ENCODE data around the gene ICA1.

ICA1 gene

GRCh38 chr7:8159595-8159994 is 102.4 kb downstream of the ICA1 start:
- H3K36me3 ChIP-seq (ENCODE audit: insufficient read depth, low read length), result no peaks in the 10 kb centered on the region
- H4K20me1 ChIP-seq (ENCODE audit: insufficient read depth, low read length, poor library complexity, severe bottlenecking), result no peaks in the 10 kb centered on the region
- H3F3A ChIP-seq (ENCODE audit: low read depth), result no peaks in the 10 kb centered on the region
- H2AFZ ChIP-seq (ENCODE audit: low read length), result no peak overlapping the region
- H3K27me3 ChIP-seq (ENCODE audit: insufficient read depth, low read length, poor library complexity, severe bottlenecking), result no peaks in the 10 kb centered on the region
- H3K9me2 ChIP-seq (replicated peaks; ENCODE audit: low read depth, low read length), result no peaks in the 10 kb centered on the region
- H3K79me2 ChIP-seq (ENCODE audit: insufficient read depth, low read length), result no peaks in the 10 kb centered on the region
- no peaks in the 10 kb centered on the region for H3K9me3 ChIP-seq (ENCODE audit: insufficient read depth, low read depth, low read length)
- no peak overlapping the region for H3K4me3 ChIP-seq (ENCODE audit: low read length, poor library complexity, severe bottlenecking)
- no peak overlapping the region for H3K9ac ChIP-seq (ENCODE audit: low read depth, low read length, poor library complexity, severe bottlenecking)
- TF ChIP-seq EZH2phosphoT487 (IDR thresholded peaks at IDR 0.05; ENCODE audit: borderline replicate concordance), result no peak
- no peak for TF ChIP-seq CTCF (conservative IDR thresholded peaks at IDR 0.05; ENCODE audit: low read length)
- H3K4me1 ChIP-seq (ENCODE audit: insufficient read depth, low read length, poor library complexity, severe bottlenecking), result peaks cover 30% of the 10 kb centered on the region
- H3K4me2 ChIP-seq (ENCODE audit: low read depth, low read length, poor library complexity, severe bottlenecking), result no peak overlapping the region

- H3K9me3 ChIP-seq (ENCODE audit: insufficient read depth, low read depth, low read length), result no peaks in the 10 kb centered on the region
- H3K4me3 ChIP-seq (ENCODE audit: low read length, poor library complexity, severe bottlenecking), result no peak overlapping the region
- H3K9ac ChIP-seq (ENCODE audit: low read depth, low read length, poor library complexity, severe bottlenecking), result no peak overlapping the region
- H3K27me3 ChIP-seq (ENCODE audit: insufficient read depth, low read length, poor library complexity, severe bottlenecking), result no peaks in the 10 kb centered on the region
- H3K4me2 ChIP-seq (ENCODE audit: low read depth, low read length, poor library complexity, severe bottlenecking), result no peak overlapping the region
- no peaks in the 10 kb centered on the region for H4K20me1 ChIP-seq (ENCODE audit: insufficient read depth, low read length, poor library complexity, severe bottlenecking)
- TF ChIP-seq CTCF (conservative IDR thresholded peaks at IDR 0.05; ENCODE audit: low read length), result no peak
- TF ChIP-seq EZH2phosphoT487 (IDR thresholded peaks at IDR 0.05; ENCODE audit: borderline replicate concordance), result no peak
- no peaks in the 10 kb centered on the region for H3K79me2 ChIP-seq (ENCODE audit: insufficient read depth, low read length)
- H3K9me2 ChIP-seq (replicated peaks; ENCODE audit: low read depth, low read length), result no peaks in the 10 kb centered on the region
- peaks cover 46% of the 10 kb centered on the region for H3K4me1 ChIP-seq (ENCODE audit: insufficient read depth, low read length, poor library complexity, severe bottlenecking)
- no peaks in the 10 kb centered on the region for H3K36me3 ChIP-seq (ENCODE audit: insufficient read depth, low read length)
- no peaks in the 10 kb centered on the region for H3F3A ChIP-seq (ENCODE audit: low read depth)
- H2AFZ ChIP-seq (ENCODE audit: low read length), result no peak overlapping the region
Observed at GRCh38 chr7:8157296-8157695, 104.7 kb downstream of the ICA1 start.

- Histone ChIP-seq H3K4me1 (ENCODE audit: insufficient read depth, low read length, poor library complexity, severe bottlenecking) (peaks cover 49% of the 10 kb centered on the region), H3K36me3 (ENCODE audit: insufficient read depth, low read length) (no peaks in the 10 kb centered on the region), H3K9me3 (ENCODE audit: insufficient read depth, low read depth, low read length) (no peaks in the 10 kb centered on the region), H2AFZ (ENCODE audit: low read length) (no peak overlapping the region), H3K9ac (ENCODE audit: low read depth, low read length, poor library complexity, severe bottlenecking) (peak overlapping the region; percentile 63), H3K27me3 (ENCODE audit: insufficient read depth, low read length, poor library complexity, severe bottlenecking) (no peaks in the 10 kb centered on the region), H3K4me3 (ENCODE audit: low read length, poor library complexity, severe bottlenecking) (no peak overlapping the region), H3F3A (ENCODE audit: low read depth) (no peaks in the 10 kb centered on the region), H4K20me1 (ENCODE audit: insufficient read depth, low read length, poor library complexity, severe bottlenecking) (no peaks in the 10 kb centered on the region), H3K79me2 (ENCODE audit: insufficient read depth, low read length) (no peaks in the 10 kb centered on the region), H3K4me2 (ENCODE audit: low read depth, low read length, poor library complexity, severe bottlenecking) (no peak overlapping the region), H3K9me2 (replicated peaks; ENCODE audit: low read depth, low read length) (no peaks in the 10 kb centered on the region)
- TF ChIP-seq EZH2phosphoT487 (IDR thresholded peaks at IDR 0.05; ENCODE audit: borderline replicate concordance) (no peak), CTCF (conservative IDR thresholded peaks at IDR 0.05; ENCODE audit: low read length) (no peak)
Observed at GRCh38 chr7:8155836-8156235, 106.1 kb downstream of the ICA1 start.
